H9 (cell line): Measurements from ENCODE around the gene ALG9. TPM values are rescaled to one million over a fixed set of nuclear protein-coding genes. Genes with fewer than 3 reads are reported as not detected.

Experiments used
- DNase-seq: peaks from one replicate; pipeline ENCODE4 v3.0.0-alpha.2; 2017
- H2AFZ ChIP-seq: one replicate; pipeline ENCODE4 v1.6.1; 2013; ENCODE audit warnings: mild to moderate bottlenecking, low read length, control low read depth, moderate library complexity
- H2AK5ac ChIP-seq: 2 replicates; pipeline ENCODE4 v1.6.1; 2013; ENCODE audit warnings: low read length, control low read depth, mixed read lengths; ENCODE audit not compliant: insufficient read length
- H2BK120ac ChIP-seq: one replicate; pipeline ENCODE4 v1.6.1; 2013; ENCODE audit warnings: low read depth, mild to moderate bottlenecking, low read length, control low read depth, inconsistent platforms; ENCODE audit not compliant: poor library complexity, severe bottlenecking
- H2BK12ac ChIP-seq: 2 replicates; pipeline ENCODE4 v1.6.1; 2013; ENCODE audit warnings: low read length, control low read depth, mixed read lengths, low read depth; ENCODE audit not compliant: insufficient read length
- H2BK15ac ChIP-seq: 2 replicates; pipeline ENCODE4 v1.6.1; 2013; ENCODE audit warnings: low read depth, low read length, control low read depth
- H2BK20ac ChIP-seq: one replicate; pipeline ENCODE4 v1.6.1; 2013; ENCODE audit warnings: low read depth, mild to moderate bottlenecking, low read length, control low read depth, inconsistent platforms; ENCODE audit not compliant: poor library complexity, severe bottlenecking
- H2BK5ac ChIP-seq: 2 replicates; pipeline ENCODE4 v1.6.1; 2013; ENCODE audit warnings: low read length, control low read depth, mixed read lengths; ENCODE audit not compliant: insufficient read length
- H3K14ac ChIP-seq: 2 replicates; pipeline ENCODE4 v1.6.1; 2013; ENCODE audit warnings: low read length, control low read depth; ENCODE audit not compliant: insufficient read depth
- H3K18ac ChIP-seq: 2 replicates; pipeline ENCODE4 v1.6.1; 2013; ENCODE audit warnings: low read depth, mild to moderate bottlenecking, mixed read lengths, low read length, control low read depth; ENCODE audit not compliant: insufficient read length
- H3K23ac ChIP-seq: 2 replicates; pipeline ENCODE4 v1.6.1; 2013; ENCODE audit warnings: low read length, control low read depth, mixed read lengths, low read depth; ENCODE audit not compliant: insufficient read length
- H3K23me2 ChIP-seq: 2 replicates; pipeline ENCODE4 v1.6.1; 2013; ENCODE audit warnings: low read depth, mild to moderate bottlenecking, mixed read lengths, low read length, control low read depth; ENCODE audit not compliant: insufficient read length, poor library complexity, severe bottlenecking
- H3K27ac ChIP-seq: 2 replicates; pipeline ENCODE4 v1.5.1; 2013; ENCODE audit warnings: low read length, control low read depth, mixed read lengths, low read depth; ENCODE audit not compliant: insufficient read length
- H3K27me3 ChIP-seq: 2 replicates; pipeline ENCODE4 v1.6.1; 2013; ENCODE audit warnings: low read length, control low read depth, inconsistent platforms; ENCODE audit not compliant: insufficient read depth
- H3K4ac ChIP-seq: 2 replicates; pipeline ENCODE4 v1.6.1; 2013; ENCODE audit warnings: low read depth, mild to moderate bottlenecking, control low read depth, inconsistent platforms, low read length, moderate library complexity
- H3K4me1 ChIP-seq: 2 replicates; pipeline ENCODE4 v1.6.1; 2013; ENCODE audit warnings: low read length, control low read depth, inconsistent platforms; ENCODE audit not compliant: insufficient read depth
- H3K4me2 ChIP-seq: 2 replicates; pipeline ENCODE4 v1.6.1; 2013; ENCODE audit warnings: low read length, control low read depth, mixed read lengths; ENCODE audit not compliant: insufficient read length, insufficient read depth
- H3K56ac ChIP-seq: 2 replicates; pipeline ENCODE4 v1.6.1; 2013; ENCODE audit warnings: low read depth, mild to moderate bottlenecking, mixed read lengths, low read length, control low read depth; ENCODE audit not compliant: insufficient read length
- H3K79me1 ChIP-seq: 2 replicates; pipeline ENCODE4 v1.6.1; 2013; ENCODE audit warnings: low read depth, mild to moderate bottlenecking, moderate library complexity, low read length, control low read depth, inconsistent platforms; ENCODE audit not compliant: insufficient read depth, poor library complexity, severe bottlenecking
- H3K79me2 ChIP-seq: 2 replicates; pipeline ENCODE4 v1.6.1; 2013; ENCODE audit warnings: low read length, control low read depth, inconsistent platforms; ENCODE audit not compliant: insufficient read depth
- H3K9ac ChIP-seq: 2 replicates; pipeline ENCODE4 v1.6.1; 2013; ENCODE audit warnings: low read length, control low read depth, mixed read lengths; ENCODE audit not compliant: insufficient read length; ENCODE audit errors: extremely low read depth
- H3K9me3 ChIP-seq: one replicate; pipeline ENCODE4 v1.6.1; 2013; ENCODE audit warnings: low read depth, low read length, inconsistent platforms; ENCODE audit not compliant: control insufficient read depth
- H3T11ph ChIP-seq: one replicate; pipeline ENCODE4 v1.6.1; 2013; ENCODE audit warnings: mild to moderate bottlenecking, low read length, control low read depth, inconsistent platforms
- H4K20me1 ChIP-seq: one replicate; pipeline ENCODE4 v1.6.1; 2013; ENCODE audit not compliant: control insufficient read depth, insufficient read length, insufficient read depth
- H4K5ac ChIP-seq: 2 replicates; pipeline ENCODE4 v1.6.1; 2013; ENCODE audit warnings: low read depth, mild to moderate bottlenecking, mixed read lengths, low read length, control low read depth; ENCODE audit not compliant: insufficient read length
- H4K8ac ChIP-seq: replicated peaks from 2 replicates; pipeline ENCODE4 v1.6.1; 2013; ENCODE audit warnings: low read length, control low read depth, mixed read lengths, low read depth; ENCODE audit not compliant: insufficient read length
- H4K91ac ChIP-seq: 2 replicates; pipeline ENCODE4 v1.6.1; 2013; ENCODE audit warnings: low read depth, mild to moderate bottlenecking, moderate library complexity, mixed read lengths, low read length, control low read depth; ENCODE audit not compliant: insufficient read length
- H3K27ac Mint-ChIP-seq, 3 experiments: 2 replicates in 2 of 3; 3 replicates in 1 of 3; pipeline ENCODE4 v1.8.0; 2020 to 2021; ENCODE audit warnings: mixed read lengths in 3 of 3, mild to moderate bottlenecking in 1 of 3, moderate library complexity in 1 of 3
- H3K27me3 Mint-ChIP-seq: 2 replicates; pipeline ENCODE4 v1.8.0; 2021; ENCODE audit warnings: low read depth, mild to moderate bottlenecking, moderate library complexity, mixed read lengths
- H3K36me3 Mint-ChIP-seq, 3 experiments: 2 replicates in 2 of 3; 3 replicates in 1 of 3; pipeline ENCODE4 v1.8.0; 2020 to 2021; ENCODE audit warnings: low read depth in 3 of 3, mixed read lengths in 3 of 3; ENCODE audit not compliant: insufficient read depth in 1 of 3
- H3K4me1 Mint-ChIP-seq, 2 experiments: 2 replicates each; pipeline ENCODE4 v1.8.0; 2020; ENCODE audit warnings: mixed read lengths in 2 of 2
- H3K4me3 Mint-ChIP-seq, 2 experiments: 2 replicates in 1 of 2; 3 replicates in 1 of 2; pipeline ENCODE4 v1.8.0; 2020 to 2021; ENCODE audit warnings: mild to moderate bottlenecking in 2 of 2, mixed read lengths in 2 of 2, moderate library complexity in 1 of 2
- H3K9me3 Mint-ChIP-seq, 2 experiments: 2 replicates in 1 of 2; 3 replicates in 1 of 2; pipeline ENCODE4 v1.8.0; 2020; ENCODE audit warnings: mild to moderate bottlenecking in 2 of 2, mixed read lengths in 2 of 2, moderate library complexity in 1 of 2
- WGBS: extraction: QIAGEN DNeasy Blood & Tissue Kit; methylation state at CpG from one replicate; pipeline ENCODE4 v1.1.7; 2013; ENCODE audit warnings: missing lambda C conversion rate, low lambda C conversion rate, mixed read lengths; ENCODE audit not compliant: insufficient read length; ENCODE audit errors: extremely low coverage; 5-methylcytosine and 5-hydroxymethylcytosine counted together
- total RNA-seq: library from RNA; stranded (reverse); gene quantifications from 2 replicates; pipeline ENCODE4 v1.2.1, GENCODE V29; 2021
- TF ChIP-seq, protein P1 (sequence below): fragments of 200-600 bp; sonication (generic); conservative IDR thresholded peaks from 3 replicates; pipeline ENCODE4 v1.8.0; 2021; ENCODE audit warnings: antibody characterized with exemption, mild to moderate bottlenecking

The ALG9 gene
- total RNA-seq, 1 experiment from 2014 or later, result 26.0 TPM

- no peak overlapping the region for H3K14ac ChIP-seq
- TF ChIP-seq, protein P1, sequence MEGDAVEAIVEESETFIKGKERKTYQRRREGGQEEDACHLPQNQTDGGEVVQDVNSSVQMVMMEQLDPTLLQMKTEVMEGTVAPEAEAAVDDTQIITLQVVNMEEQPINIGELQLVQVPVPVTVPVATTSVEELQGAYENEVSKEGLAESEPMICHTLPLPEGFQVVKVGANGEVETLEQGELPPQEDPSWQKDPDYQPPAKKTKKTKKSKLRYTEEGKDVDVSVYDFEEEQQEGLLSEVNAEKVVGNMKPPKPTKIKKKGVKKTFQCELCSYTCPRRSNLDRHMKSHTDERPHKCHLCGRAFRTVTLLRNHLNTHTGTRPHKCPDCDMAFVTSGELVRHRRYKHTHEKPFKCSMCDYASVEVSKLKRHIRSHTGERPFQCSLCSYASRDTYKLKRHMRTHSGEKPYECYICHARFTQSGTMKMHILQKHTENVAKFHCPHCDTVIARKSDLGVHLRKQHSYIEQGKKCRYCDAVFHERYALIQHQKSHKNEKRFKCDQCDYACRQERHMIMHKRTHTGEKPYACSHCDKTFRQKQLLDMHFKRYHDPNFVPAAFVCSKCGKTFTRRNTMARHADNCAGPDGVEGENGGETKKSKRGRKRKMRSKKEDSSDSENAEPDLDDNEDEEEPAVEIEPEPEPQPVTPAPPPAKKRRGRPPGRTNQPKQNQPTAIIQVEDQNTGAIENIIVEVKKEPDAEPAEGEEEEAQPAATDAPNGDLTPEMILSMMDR, result no peak
- peaks cover 6% of the 10 kb centered on the region for H3K79me1 ChIP-seq
- H2BK5ac ChIP-seq, result no peak overlapping the region
- no peak overlapping the region for H3K4me2 ChIP-seq
- H2BK12ac ChIP-seq, result no peak overlapping the region
- peaks cover 11% of the 10 kb centered on the region for H3K23me2 ChIP-seq
- no peak overlapping the region for H3K18ac ChIP-seq
- WGBS, result no CpG with 5 or more reads among the region's 5 CpGs
- H3T11ph ChIP-seq, result no peak overlapping the region
- no peak overlapping the region for H3K23ac ChIP-seq
- H2AK5ac ChIP-seq, result no peak overlapping the region
- 0 out of 2 replicates have a peak, but pooled peaks cover 5% of the 10 kb centered on the region for H3K79me2 ChIP-seq
- no peaks in the 10 kb centered on the region for H3K9me3 ChIP-seq
- no peak overlapping the region for H3K27ac ChIP-seq
- no peak overlapping the region for H4K91ac ChIP-seq
- H3K9ac ChIP-seq, result no peak overlapping the region
- H3K56ac ChIP-seq, result no peak overlapping the region
- H3K4me3 Mint-ChIP-seq, result no peak overlapping the region
- H3K27me3 ChIP-seq, result no peaks in the 10 kb centered on the region
- no peak overlapping the region for H2BK15ac ChIP-seq
- H2AFZ ChIP-seq, result no peak overlapping the region
- no peak overlapping the region for H2BK120ac ChIP-seq
- H3K27me3 Mint-ChIP-seq, result no peaks in the 10 kb centered on the region
- peaks cover 25 to 32% of the 10 kb centered on the region in 2 experiments for H3K4me1 Mint-ChIP-seq
- H4K5ac ChIP-seq, result no peak overlapping the region
- H3K36me3 Mint-ChIP-seq, result peaks cover 42 to 69% (median 66%) of the 10 kb centered on the region in 3 experiments
- H3K9me3 Mint-ChIP-seq, result no peaks in the 10 kb centered on the region
- H3K4ac ChIP-seq, result no peak overlapping the region
- H3K27ac Mint-ChIP-seq, result no peak overlapping the region
- no peak for DNase-seq
- no peak overlapping the region for H4K8ac ChIP-seq
- no peaks in the 10 kb centered on the region for H3K4me1 ChIP-seq
- no peaks in the 10 kb centered on the region for H4K20me1 ChIP-seq
- no peak overlapping the region for H2BK20ac ChIP-seq
These were observed 108.9 kb downstream of the ALG9 start for GRCh38 chr11:111762526-111762925.
